Testis (tissue), 3 donors: ENCODE results near the gene SYDE1. TPM values are rescaled to one million over a fixed set of nuclear protein-coding genes. Genes with fewer than 3 reads are reported as not detected.
"Not testable (repeated sequence)": the region's sequence is repeated elsewhere in the genome, so short reads cannot be mapped to it uniquely, and the experiment has no call there.

Experiments used
- DNase-seq: peaks from one replicate; pipeline ENCODE4 v3.0.0-alpha.2; 2019
- H3K27ac ChIP-seq, 2 donors: fragments of 200-600 bp; sonication (generic); one replicate each; pipeline ENCODE4 v1.5.1; 2019
- H3K27me3 ChIP-seq: fragments of 200-600 bp; sonication (generic); one replicate; pipeline ENCODE4 v1.5.1; 2019
- H3K36me3 ChIP-seq: fragments of 200-600 bp; sonication (generic); one replicate; pipeline ENCODE4 v1.5.1; 2017; ENCODE audit warnings: low read depth; ENCODE audit errors: missing control alignments
- H3K4me1 ChIP-seq: fragments of 200-600 bp; sonication (generic); one replicate; pipeline ENCODE4 v1.5.1; 2019
- H3K4me3 ChIP-seq, 2 donors: fragments of 200-600 bp; sonication (generic); one replicate each; pipeline ENCODE4 v1.5.1; 2017 to 2019
- H3K9me3 ChIP-seq: fragments of 200-600 bp; sonication (generic); one replicate; pipeline ENCODE4 v1.5.1; 2017
- POLR2A ChIP-seq: fragments of 450-650 bp; IDR thresholded peaks from one replicate; pipeline ENCODE4 v1.6.1; 2017; ENCODE audit warnings: antibody characterized with exemption, mild to moderate bottlenecking, moderate library complexity
- WGBS, 2 donors: methylation state at CpG; one replicate each; pipeline ENCODE4 v1.1.5; 2018; 5-methylcytosine and 5-hydroxymethylcytosine counted together
- intact Hi-C: fragments of 100-400 bp; cut with DNase I; formaldehyde crosslinking; loops from one replicate; pipeline ENCODE4 v1.15.1; 2023; ENCODE audit warnings: low total_unique reads
- polyA plus RNA-seq: library from polyadenylated mRNA; stranded (reverse); fragments of 350-450 nt; fragmentation: Illumina TruSeq; extraction: RNeasy Lipid Tissue Mini Kit (QIAGEN cat#74804); gene quantifications from one replicate; pipeline ENCODE4 v1.2.3, GENCODE V29; 2014; ENCODE audit warnings: low read depth, low replicate concordance; ENCODE audit not compliant: insufficient read depth
- total RNA-seq, 2 donors: library from RNA; depleted of rRNA; stranded (reverse); fragments of >200 nt; gene quantifications; one replicate each; pipeline ENCODE4 v1.2.3, GENCODE V29; 2016
- TF ChIP-seq, protein P1 (sequence below), 3 experiments: fragments of 450-650 bp in 2 of 3; fragments of 200-600 bp in 1 of 3; sonication (generic) in 1 of 3; IDR thresholded peaks; one replicate each; pipeline ENCODE4 v1.5.1; 2016 to 2019; ENCODE audit warnings: antibody characterized with exemption in 3 of 3, mild to moderate bottlenecking in 2 of 3, moderate library complexity in 1 of 3

Gene SYDE1
- total and polyA plus RNA-seq, 3 donors from 2014 or later = 6.7 to 12.3 (median 9.3) TPM

DNA sequence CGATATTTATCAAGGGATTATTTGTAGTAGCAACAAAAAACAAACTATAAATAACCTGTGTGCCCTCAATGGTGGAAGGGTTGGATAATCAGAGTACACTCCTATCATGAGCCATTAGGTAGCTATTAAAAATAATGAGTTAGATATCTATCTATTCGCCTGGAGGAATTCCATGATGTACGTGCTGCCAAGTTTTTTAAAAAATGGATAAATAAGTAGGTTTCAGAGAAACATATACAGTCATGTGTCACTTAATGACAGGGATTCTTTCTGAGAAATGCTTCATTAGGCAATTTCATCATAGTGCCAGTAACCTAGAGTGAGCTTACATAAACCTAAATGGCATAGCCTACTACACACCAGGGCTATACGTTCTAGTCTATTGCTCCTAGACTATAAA lies 31.4 kb upstream of the SYDE1 start:
- Histone ChIP-seq H3K4me3 (no peak overlapping the region), H3K27me3 (no peaks in the 10 kb centered on the region), H3K27ac (no peak overlapping the region), H3K9me3 (no peaks in the 10 kb centered on the region), H3K4me1 (no peaks in the 10 kb centered on the region), H3K36me3 (no peaks in the 10 kb centered on the region)
- intact Hi-C loops = no loop called here
- TF ChIP-seq, protein P1, sequence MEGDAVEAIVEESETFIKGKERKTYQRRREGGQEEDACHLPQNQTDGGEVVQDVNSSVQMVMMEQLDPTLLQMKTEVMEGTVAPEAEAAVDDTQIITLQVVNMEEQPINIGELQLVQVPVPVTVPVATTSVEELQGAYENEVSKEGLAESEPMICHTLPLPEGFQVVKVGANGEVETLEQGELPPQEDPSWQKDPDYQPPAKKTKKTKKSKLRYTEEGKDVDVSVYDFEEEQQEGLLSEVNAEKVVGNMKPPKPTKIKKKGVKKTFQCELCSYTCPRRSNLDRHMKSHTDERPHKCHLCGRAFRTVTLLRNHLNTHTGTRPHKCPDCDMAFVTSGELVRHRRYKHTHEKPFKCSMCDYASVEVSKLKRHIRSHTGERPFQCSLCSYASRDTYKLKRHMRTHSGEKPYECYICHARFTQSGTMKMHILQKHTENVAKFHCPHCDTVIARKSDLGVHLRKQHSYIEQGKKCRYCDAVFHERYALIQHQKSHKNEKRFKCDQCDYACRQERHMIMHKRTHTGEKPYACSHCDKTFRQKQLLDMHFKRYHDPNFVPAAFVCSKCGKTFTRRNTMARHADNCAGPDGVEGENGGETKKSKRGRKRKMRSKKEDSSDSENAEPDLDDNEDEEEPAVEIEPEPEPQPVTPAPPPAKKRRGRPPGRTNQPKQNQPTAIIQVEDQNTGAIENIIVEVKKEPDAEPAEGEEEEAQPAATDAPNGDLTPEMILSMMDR (IDR thresholded peaks at IDR 0.05) = no peak
- TF ChIP-seq POLR2A = no peak
- no peak for DNase-seq
- 81% methylated on average over 4 of the region's 4 CpGs for WGBS, 2 donors

DNA sequence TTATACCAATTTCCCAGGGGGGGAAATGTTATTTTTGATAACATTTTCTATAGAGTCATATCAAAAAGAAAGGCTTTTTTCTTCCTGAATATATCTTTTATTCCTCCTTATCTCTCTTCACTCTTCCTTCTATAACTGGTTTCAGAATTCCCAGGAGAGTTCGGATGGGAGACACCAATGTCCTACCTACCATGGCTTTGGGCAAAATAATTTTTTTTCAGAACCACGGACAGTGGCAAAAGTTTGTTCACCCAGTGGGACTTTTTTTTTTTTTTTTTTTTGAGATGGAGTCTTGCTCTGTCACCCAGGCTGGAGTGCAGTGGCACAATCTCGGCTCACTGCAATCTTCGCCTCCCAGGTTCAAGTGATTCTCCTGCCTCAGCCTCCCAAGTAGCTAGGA lies 27.2 kb upstream of the SYDE1 start:
- DNase-seq, H3K36me3 ChIP-seq, H3K27ac ChIP-seq, H3K9me3 ChIP-seq, H3K4me3 ChIP-seq, H3K4me1 ChIP-seq, H3K27me3 ChIP-seq, intact Hi-C loops: not testable (repeated sequence)
- 63 to 68% methylated on average over 4 of the region's 4 CpGs for WGBS, 2 donors

DNA sequence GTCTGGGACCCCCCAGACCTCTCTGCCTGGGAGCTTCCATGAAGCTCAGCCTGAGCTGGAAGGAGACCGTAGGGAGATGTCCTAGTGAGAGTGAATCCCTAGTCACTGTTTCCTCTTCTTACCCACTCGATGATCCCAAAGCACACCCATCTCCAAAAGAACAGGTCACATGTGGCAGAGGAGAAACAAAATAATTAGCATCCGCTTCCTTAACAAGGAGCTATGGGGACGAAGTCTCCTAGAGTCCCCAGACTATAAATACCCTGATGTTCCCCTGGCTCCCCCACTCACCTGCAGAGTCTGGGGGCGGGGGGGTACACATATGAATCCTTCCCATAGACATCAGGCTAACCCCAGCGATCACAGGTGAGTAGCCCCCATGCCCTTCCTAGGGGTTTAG lies 25.3 kb upstream of the SYDE1 start, which contains the start of gene OR1I1:
Gene OR1I1 (plus strand): TSS at position 301 of the 400 bp plus-strand sequence. CDS start 4,855 bp downstream, outside the sequence.
- Histone ChIP-seq H3K27ac (no peak within 1 kb of the TSS), H3K36me3 (no peaks in the 10 kb centered on the region), H3K9me3 (no peaks in the 10 kb centered on the region), H3K4me1 (no peaks in the 10 kb centered on the region), H3K27me3 (no peaks in the 10 kb centered on the region), H3K4me3 (no peak within 1 kb of the TSS)
- no peak for TF ChIP-seq POLR2A
- TF ChIP-seq, protein P1 (IDR thresholded peaks at IDR 0.05) = no peak
- no peak for DNase-seq
- intact Hi-C loops = no loop called here
- WGBS, 2 donors = 70 to 76% methylated on average over 6 of the region's 6 CpGs

DNA sequence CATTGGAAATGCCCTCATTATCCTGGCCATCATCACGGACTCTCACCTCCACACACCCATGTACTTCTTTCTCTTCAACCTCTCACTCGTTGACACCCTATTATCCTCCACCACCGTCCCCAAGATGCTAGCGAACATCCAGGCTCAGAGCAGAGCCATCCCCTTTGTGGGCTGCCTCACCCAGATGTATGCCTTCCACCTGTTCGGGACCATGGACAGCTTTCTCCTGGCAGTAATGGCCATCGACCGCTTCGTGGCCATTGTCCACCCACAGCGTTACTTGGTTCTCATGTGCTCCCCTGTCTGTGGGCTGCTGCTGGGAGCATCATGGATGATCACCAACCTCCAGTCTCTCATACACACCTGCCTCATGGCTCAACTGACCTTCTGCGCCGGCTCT lies 20.0 kb upstream of the SYDE1 start:
- no peak overlapping the region for H3K4me3 ChIP-seq
- no peak for TF ChIP-seq POLR2A
- TF ChIP-seq, protein P1 (IDR thresholded peaks at IDR 0.05) = no peak
- H3K27ac ChIP-seq = no peak overlapping the region
- H3K4me1 ChIP-seq = no peaks in the 10 kb centered on the region
- H3K9me3 ChIP-seq = no peaks in the 10 kb centered on the region
- no peak for DNase-seq
- intact Hi-C loops = no loop called here
- WGBS, 2 donors = 84 to 88% methylated on average over 11 of the region's 11 CpGs
- H3K27me3 ChIP-seq = no peaks in the 10 kb centered on the region
- H3K36me3 ChIP-seq = no peaks in the 10 kb centered on the region

DNA sequence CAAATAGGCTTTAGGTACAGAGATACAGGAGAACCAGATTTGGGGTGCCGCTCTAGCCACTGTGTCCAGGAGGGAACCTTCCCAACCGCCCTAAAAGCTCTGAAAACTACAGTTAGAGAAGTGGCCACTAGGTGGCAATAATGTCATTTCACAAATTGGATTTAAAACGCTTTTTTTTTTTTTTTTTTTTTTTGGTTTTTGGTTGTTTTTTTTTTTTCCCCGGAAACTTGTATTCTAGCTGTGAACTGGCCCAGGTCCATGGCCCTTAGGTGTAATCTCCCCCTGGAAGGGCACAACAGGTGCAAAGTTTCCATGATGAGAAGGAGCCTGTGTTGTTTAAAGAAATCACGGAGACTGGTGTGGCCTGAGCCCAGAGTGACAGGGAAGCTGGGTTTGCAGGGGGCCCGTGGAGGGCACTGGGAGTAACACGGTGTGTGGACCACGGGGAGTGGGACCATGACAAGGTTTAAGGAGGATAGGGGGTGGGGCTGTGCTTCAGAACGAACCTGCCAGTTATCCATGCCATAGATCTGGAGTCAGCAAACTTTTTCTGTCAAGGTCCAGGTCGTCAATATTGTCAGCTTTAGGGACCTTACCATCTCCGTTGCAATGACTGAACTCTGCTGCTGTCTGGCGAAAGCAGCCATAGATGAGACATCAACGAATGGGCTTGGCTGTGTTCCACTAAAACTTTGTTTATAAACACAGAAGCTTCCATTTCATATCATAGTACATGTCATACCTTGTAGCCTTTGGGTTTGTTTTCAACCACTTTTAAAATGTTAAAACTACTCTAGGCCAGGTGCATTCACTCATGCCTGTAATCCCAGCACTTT lies 15.1 kb upstream of the SYDE1 start:
- intact Hi-C loops = loop anchor here (10.0 kb wide), 2 partner anchors 63 to 463 kb away; no protein-coding TSS in a partner anchor
- H3K9me3 ChIP-seq = no peaks in the 10 kb centered on the region
- no peak overlapping the region for H3K4me3 ChIP-seq
- no peaks in the 10 kb centered on the region for H3K27me3 ChIP-seq
- H3K36me3 ChIP-seq = no peaks in the 10 kb centered on the region
- no peak overlapping the region for H3K27ac ChIP-seq
- 16 to 18% methylated on average over 13 of the region's 13 CpGs for WGBS, 2 donors
- H3K4me1 ChIP-seq = no peaks in the 10 kb centered on the region
- no peak for TF ChIP-seq POLR2A
- TF ChIP-seq, protein P1 (IDR thresholded peaks at IDR 0.05) = peak; percentile 27 to 79 (median 54)
- peak; percentile 66 for DNase-seq
